Neural progenitor cell (in vitro differentiated cells): Measurements from ENCODE around the gene DCST2. TPM values are rescaled to one million over a fixed set of nuclear protein-coding genes. Genes with fewer than 3 reads are reported as not detected.

Source experiments
- DNase-seq: peaks from one replicate; pipeline ENCODE4 v3.0.0-alpha.2; 2016; ENCODE audit warnings: low spot score
- H2AFZ ChIP-seq: fragments of 200-600 bp; sonication (generic); replicated peaks from 2 replicates; pipeline ENCODE4 v1.6.1; 2016; ENCODE audit warnings: antibody characterized with exemption
- H3F3A ChIP-seq: fragments of 200-600 bp; sonication (generic); 2 replicates; pipeline ENCODE4 v1.6.1; 2016; ENCODE audit warnings: antibody characterized with exemption, low read depth
- H3K27ac ChIP-seq: fragments of 200-600 bp; sonication (generic); 2 replicates; pipeline ENCODE4 v1.5.1; 2016; ENCODE audit warnings: mild to moderate bottlenecking
- H3K27me3 ChIP-seq: fragments of 200-600 bp; sonication (generic); 2 replicates; pipeline ENCODE4 v1.6.1; 2016; ENCODE audit warnings: mild to moderate bottlenecking, moderate library complexity
- H3K36me3 ChIP-seq: fragments of 200-600 bp; sonication (generic); 2 replicates; pipeline ENCODE4 v1.5.1; 2016
- H3K4me1 ChIP-seq: fragments of 200-600 bp; sonication (generic); 2 replicates; pipeline ENCODE4 v1.6.1; 2016; ENCODE audit warnings: mixed run types
- H3K4me2 ChIP-seq: fragments of 200-600 bp; sonication (generic); 2 replicates; pipeline ENCODE4 v1.6.1; 2016
- H3K4me3 ChIP-seq: fragments of 200-600 bp; sonication (generic); 2 replicates; pipeline ENCODE4 v1.5.1; 2016
- H3K79me2 ChIP-seq: fragments of 200-600 bp; sonication (generic); 2 replicates; pipeline ENCODE4 v1.6.1; 2016; ENCODE audit warnings: low read depth
- H3K9ac ChIP-seq: fragments of 200-600 bp; sonication (generic); 2 replicates; pipeline ENCODE4 v1.6.1; 2016
- H3K9me3 ChIP-seq: fragments of 200-600 bp; sonication (generic); 2 replicates; pipeline ENCODE4 v1.5.1; 2016; ENCODE audit warnings: low read depth
- H4K20me1 ChIP-seq: fragments of 200-600 bp; sonication (generic); 2 replicates; pipeline ENCODE4 v1.6.1; 2016; ENCODE audit warnings: low read depth
- H3K27ac Mint-ChIP-seq: 3 replicates; pipeline ENCODE4 v1.8.0; 2021; ENCODE audit warnings: mixed read lengths
- H3K27me3 Mint-ChIP-seq: 2 replicates; pipeline ENCODE4 v1.8.0; 2022; ENCODE audit warnings: low read depth, mild to moderate bottlenecking, inconsistent platforms, moderate library complexity, mixed read lengths; ENCODE audit not compliant: insufficient read depth
- H3K36me3 Mint-ChIP-seq: 3 replicates; pipeline ENCODE4 v1.8.0; 2021; ENCODE audit warnings: mixed read lengths
- H3K4me1 Mint-ChIP-seq: 3 replicates; pipeline ENCODE4 v1.8.0; 2021; ENCODE audit warnings: mixed read lengths
- H3K4me3 Mint-ChIP-seq: 3 replicates; pipeline ENCODE4 v1.8.0; 2021; ENCODE audit warnings: mild to moderate bottlenecking, moderate library complexity, mixed read lengths
- H3K9me3 Mint-ChIP-seq: 3 replicates; pipeline ENCODE4 v1.8.0; 2020; ENCODE audit warnings: mixed read lengths
- CTCF ChIP-seq: fragments of 200-600 bp; sonication (generic); IDR thresholded peaks from 2 replicates; pipeline ENCODE4 v1.5.1; 2017; ENCODE audit warnings: antibody characterized with exemption, mild to moderate bottlenecking
- EZH2 ChIP-seq: fragments of 200-600 bp; sonication (generic); IDR thresholded peaks from 2 replicates; pipeline ENCODE4 v1.6.1; 2017; ENCODE audit warnings: antibody characterized with exemption, mild to moderate bottlenecking, moderate library complexity
- EZH2phosphoT487 ChIP-seq: fragments of 200-600 bp; sonication (generic); IDR thresholded peaks from 2 replicates; pipeline ENCODE4 v1.6.1; 2017; ENCODE audit warnings: antibody characterized with exemption
- total RNA-seq: library from RNA; depleted of rRNA; stranded (reverse); fragments of >200 nt; gene quantifications from 2 replicates; pipeline ENCODE4 v1.2.3, GENCODE V29; 2015; ENCODE audit warnings: low replicate concordance

The DCST2 gene
- total RNA-seq, 1 donor from 2014 or later: 1.8 TPM

- Histone ChIP-seq H3K79me2 (no peaks in the 10 kb centered on the region), H3K4me1 (no peaks in the 10 kb centered on the region), H3K4me3 (no peak overlapping the region), H3K27ac (no peak overlapping the region), H3F3A (no peaks in the 10 kb centered on the region), H3K4me2 (no peak overlapping the region), H2AFZ (no peak overlapping the region), H3K9me3 (no peaks in the 10 kb centered on the region), H3K36me3 (no peaks in the 10 kb centered on the region), H4K20me1 (no peaks in the 10 kb centered on the region), H3K27me3 (no peaks in the 10 kb centered on the region), H3K9ac (no peak overlapping the region)
- peaks cover 6% of the 10 kb centered on the region for H3K27me3 Mint-ChIP-seq
- TF ChIP-seq EZH2phosphoT487: no peak
- no peak for TF ChIP-seq EZH2
- TF ChIP-seq CTCF: no peak
- no peaks in the 10 kb centered on the region for H3K36me3 Mint-ChIP-seq
- H3K4me3 Mint-ChIP-seq: no peak overlapping the region
- H3K4me1 Mint-ChIP-seq: peaks cover 5% of the 10 kb centered on the region
- no peaks in the 10 kb centered on the region for H3K9me3 Mint-ChIP-seq
- DNase-seq: no peak
- no peak overlapping the region for H3K27ac Mint-ChIP-seq
Measured at GRCh38 chr1:155030899-155031298, 2.7 kb downstream of the DCST2 start.

- no peak overlapping the region for H3K27ac ChIP-seq
- no peak overlapping the region for H3K4me2 ChIP-seq
- Mint-ChIP-seq H3K27ac (no peak overlapping the region), H3K27me3 (peaks cover 9% of the 10 kb centered on the region), H3K36me3 (no peaks in the 10 kb centered on the region), H3K4me1 (peaks cover 5% of the 10 kb centered on the region), H3K4me3 (no peak overlapping the region), H3K9me3 (no peaks in the 10 kb centered on the region)
- no peak for DNase-seq
- H3F3A ChIP-seq: no peaks in the 10 kb centered on the region
- no peak overlapping the region for H3K4me3 ChIP-seq
- H3K27me3 ChIP-seq: no peaks in the 10 kb centered on the region
- no peaks in the 10 kb centered on the region for H3K4me1 ChIP-seq
- H3K9ac ChIP-seq: no peak overlapping the region
- no peaks in the 10 kb centered on the region for H4K20me1 ChIP-seq
- no peaks in the 10 kb centered on the region for H3K79me2 ChIP-seq
- TF ChIP-seq CTCF: no peak
- TF ChIP-seq EZH2phosphoT487: no peak
- no peak for TF ChIP-seq EZH2
- H3K9me3 ChIP-seq: no peaks in the 10 kb centered on the region
- H2AFZ ChIP-seq: no peak overlapping the region
- no peaks in the 10 kb centered on the region for H3K36me3 ChIP-seq
Measured at GRCh38 chr1:155030243-155030795, 3.3 kb downstream of the DCST2 start.

GRCh38 chr1:155029513-155030242, 3.9 kb downstream of the DCST2 start:
- H3K9ac ChIP-seq: no peak overlapping the region
- H3K36me3 ChIP-seq: no peaks in the 10 kb centered on the region
- no peaks in the 10 kb centered on the region for H3K27me3 ChIP-seq
- Mint-ChIP-seq H3K9me3 (no peaks in the 10 kb centered on the region), H3K4me3 (no peak overlapping the region), H3K27ac (peak overlapping the region; percentile 10), H3K36me3 (no peaks in the 10 kb centered on the region), H3K4me1 (peaks cover 5% of the 10 kb centered on the region), H3K27me3 (peaks cover 8% of the 10 kb centered on the region)
- H3F3A ChIP-seq: no peaks in the 10 kb centered on the region
- TF ChIP-seq EZH2 (no peak), CTCF (no peak), EZH2phosphoT487 (no peak)
- H2AFZ ChIP-seq: no peak overlapping the region
- no peak for DNase-seq
- no peaks in the 10 kb centered on the region for H3K4me1 ChIP-seq
- H3K9me3 ChIP-seq: no peaks in the 10 kb centered on the region
- no peak overlapping the region for H3K4me2 ChIP-seq
- H3K4me3 ChIP-seq: no peak overlapping the region
- H4K20me1 ChIP-seq: no peaks in the 10 kb centered on the region
- H3K79me2 ChIP-seq: no peaks in the 10 kb centered on the region
- no peak overlapping the region for H3K27ac ChIP-seq
